Measurements from ENCODE around the gene THSD7B.

- TF ChIP-seq EZH2phosphoT487 (IDR thresholded peaks at IDR 0.05; ENCODE audit: borderline replicate concordance, low read length) (no peak), EZH2 (IDR thresholded peaks at IDR 0.05; ENCODE audit: low read length, unreplicated experiment) (no peak), CTCF (conservative IDR thresholded peaks at IDR 0.05; ENCODE audit: low read depth, low read length) (no peak)
These were observed 29.1 kb upstream of the THSD7B start for GRCh38 chr2:136736236-136736635.

All from PC-3 (cell line).